ENCODE results near the gene CA10. TPM values are rescaled to one million over a fixed set of nuclear protein-coding genes. Genes with fewer than 3 reads are reported as not detected.

The CA10 gene
- polyA plus RNA-seq, 1 donor (not counting 4 experiments of a cell fraction or from before 2014, with no cell fraction given), result 2.9 TPM

DNA sequence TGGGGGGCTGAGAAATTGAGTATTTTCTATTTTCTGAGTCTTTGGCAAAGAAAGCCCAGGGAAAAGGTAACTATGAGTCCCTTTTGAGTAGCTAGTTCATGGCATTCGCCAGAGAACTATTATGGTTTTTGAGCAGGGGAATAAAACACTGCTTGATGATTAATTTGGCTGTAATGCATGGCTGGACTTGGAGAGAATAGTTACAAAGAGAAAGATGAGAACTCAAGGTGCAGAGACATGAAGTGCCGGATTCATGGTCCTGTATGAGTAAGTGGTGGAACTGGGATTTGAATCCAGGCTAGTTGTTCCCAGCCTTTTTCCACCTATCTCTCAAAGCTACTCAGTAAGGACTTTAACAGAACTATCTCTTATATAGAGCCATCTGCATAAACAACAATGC, 266.6 kb downstream of the CA10 start:
- H4K20me1 ChIP-seq (ENCODE audit: control insufficient read depth, extremely low read depth, insufficient read depth, low read length), result no peaks in the 10 kb centered on the region
- DNase-seq (ENCODE audit: low read depth, low spot score) (no peak), FAIRE-seq (no peak)
- no peak overlapping the region for H2AFZ ChIP-seq (ENCODE audit: control insufficient read depth, low read length)
- H3K9me3 ChIP-seq (ENCODE audit: control insufficient read depth, low read depth, low read length), result no peaks in the 10 kb centered on the region
- H3K27me3 ChIP-seq (ENCODE audit: control insufficient read depth, extremely low read depth, insufficient read depth, low read length), result no peaks in the 10 kb centered on the region
- dilution Hi-C loops (cut with MboI; ENCODE audit: extremely low pct_ligation_motif_present, low sequenced_read_pairs), result no loop called here
- H3K79me2 ChIP-seq (ENCODE audit: control insufficient read depth, insufficient read depth, low read length), result no peaks in the 10 kb centered on the region
- no peaks in the 10 kb centered on the region for H3K4me1 ChIP-seq (ENCODE audit: control insufficient read depth, extremely low read depth, insufficient read depth, low read length)
- TF ChIP-seq, protein P1, sequence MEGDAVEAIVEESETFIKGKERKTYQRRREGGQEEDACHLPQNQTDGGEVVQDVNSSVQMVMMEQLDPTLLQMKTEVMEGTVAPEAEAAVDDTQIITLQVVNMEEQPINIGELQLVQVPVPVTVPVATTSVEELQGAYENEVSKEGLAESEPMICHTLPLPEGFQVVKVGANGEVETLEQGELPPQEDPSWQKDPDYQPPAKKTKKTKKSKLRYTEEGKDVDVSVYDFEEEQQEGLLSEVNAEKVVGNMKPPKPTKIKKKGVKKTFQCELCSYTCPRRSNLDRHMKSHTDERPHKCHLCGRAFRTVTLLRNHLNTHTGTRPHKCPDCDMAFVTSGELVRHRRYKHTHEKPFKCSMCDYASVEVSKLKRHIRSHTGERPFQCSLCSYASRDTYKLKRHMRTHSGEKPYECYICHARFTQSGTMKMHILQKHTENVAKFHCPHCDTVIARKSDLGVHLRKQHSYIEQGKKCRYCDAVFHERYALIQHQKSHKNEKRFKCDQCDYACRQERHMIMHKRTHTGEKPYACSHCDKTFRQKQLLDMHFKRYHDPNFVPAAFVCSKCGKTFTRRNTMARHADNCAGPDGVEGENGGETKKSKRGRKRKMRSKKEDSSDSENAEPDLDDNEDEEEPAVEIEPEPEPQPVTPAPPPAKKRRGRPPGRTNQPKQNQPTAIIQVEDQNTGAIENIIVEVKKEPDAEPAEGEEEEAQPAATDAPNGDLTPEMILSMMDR (optimal IDR thresholded peaks at IDR 0.05 in 1 of 3, IDR thresholded peaks at IDR 0.05 in 1 of 3, conservative IDR thresholded peaks at IDR 0.05 in 1 of 3; ENCODE audit: extremely low read depth in 1 of 3, insufficient read depth in 2 of 3, low read length in 3 of 3), result no peak
- TF ChIP-seq EZH2 (IDR thresholded peaks at IDR 0.05; ENCODE audit: low read length), result no peak
- H3K4me2 ChIP-seq (ENCODE audit: control insufficient read depth, extremely low read depth, insufficient read depth, low read depth, low read length), result no peak overlapping the region
- H3K9me1 ChIP-seq (ENCODE audit: control insufficient read depth, extremely low read depth, insufficient read depth, low read length), result no peaks in the 10 kb centered on the region
- H3K9ac ChIP-seq (ENCODE audit: control insufficient read depth, extremely low read depth, insufficient read depth, low read length), result no peak overlapping the region
- H3K4me3 ChIP-seq (ENCODE audit: control insufficient read depth in 2 of 3, extremely low read depth in 1 of 3, insufficient read depth in 2 of 3, low read depth in 1 of 3, low read length in 3 of 3), result no peak overlapping the region
- no peaks in the 10 kb centered on the region for H3K36me3 ChIP-seq (ENCODE audit: control insufficient read depth in 2 of 2, extremely low read depth in 1 of 2, insufficient read depth in 2 of 2, low read length in 2 of 2)
- H3K27ac ChIP-seq (ENCODE audit: control insufficient read depth, insufficient read depth, low read length), result no peak overlapping the region

DNA sequence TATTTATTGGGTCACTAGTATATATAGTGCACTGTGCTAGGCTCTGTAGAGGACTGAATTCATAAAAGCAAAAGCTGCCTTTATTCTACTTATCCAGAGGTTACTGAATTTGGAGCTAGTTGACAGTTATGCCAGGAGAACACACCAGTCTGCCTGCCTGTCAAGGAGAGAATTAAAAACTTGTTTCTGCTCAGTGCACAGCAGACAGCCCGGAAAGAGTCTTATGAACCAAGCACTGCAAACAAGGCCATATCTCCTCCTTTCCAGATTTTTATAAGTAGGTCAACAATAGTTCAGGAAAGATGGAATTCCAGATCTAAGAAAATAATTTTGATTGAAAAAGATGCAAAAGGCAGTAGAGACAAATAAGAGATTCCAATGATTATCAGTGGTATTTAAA, 267.8 kb downstream of the CA10 start:
- H3K4me2 ChIP-seq (ENCODE audit: control insufficient read depth, extremely low read depth, insufficient read depth, low read depth, low read length), result no peak overlapping the region
- dilution Hi-C loops (cut with MboI; ENCODE audit: extremely low pct_ligation_motif_present, low sequenced_read_pairs), result no loop called here
- no peak for FAIRE-seq

More for the DNA sequence above, 267.8 kb downstream of the CA10 start:
- H3K9ac ChIP-seq (ENCODE audit: control insufficient read depth, extremely low read depth, insufficient read depth, low read length), result no peak overlapping the region
- H2AFZ ChIP-seq (ENCODE audit: control insufficient read depth, low read length), result no peak overlapping the region
- H3K27ac ChIP-seq (ENCODE audit: control insufficient read depth, insufficient read depth, low read length), result no peak overlapping the region
- no peak for DNase-seq (ENCODE audit: low read depth, low spot score)
- TF ChIP-seq EZH2 (IDR thresholded peaks at IDR 0.05; ENCODE audit: low read length), result no peak
- TF ChIP-seq, protein P1 (optimal IDR thresholded peaks at IDR 0.05 in 1 of 3, IDR thresholded peaks at IDR 0.05 in 1 of 3, conservative IDR thresholded peaks at IDR 0.05 in 1 of 3; ENCODE audit: extremely low read depth in 1 of 3, insufficient read depth in 2 of 3, low read length in 3 of 3), result no peak
- H3K4me1 ChIP-seq (ENCODE audit: control insufficient read depth, extremely low read depth, insufficient read depth, low read length), result no peaks in the 10 kb centered on the region
- no peaks in the 10 kb centered on the region for H3K9me3 ChIP-seq (ENCODE audit: control insufficient read depth, low read depth, low read length)
- H3K4me3 ChIP-seq (ENCODE audit: control insufficient read depth in 2 of 3, extremely low read depth in 1 of 3, insufficient read depth in 2 of 3, low read depth in 1 of 3, low read length in 3 of 3), result no peak overlapping the region
- H4K20me1 ChIP-seq (ENCODE audit: control insufficient read depth, extremely low read depth, insufficient read depth, low read length), result no peaks in the 10 kb centered on the region
- no peaks in the 10 kb centered on the region for H3K79me2 ChIP-seq (ENCODE audit: control insufficient read depth, insufficient read depth, low read length)
- H3K36me3 ChIP-seq (ENCODE audit: control insufficient read depth in 2 of 2, extremely low read depth in 1 of 2, insufficient read depth in 2 of 2, low read length in 2 of 2), result no peaks in the 10 kb centered on the region
- H3K27me3 ChIP-seq (ENCODE audit: control insufficient read depth, extremely low read depth, insufficient read depth, low read length), result no peaks in the 10 kb centered on the region
- no peaks in the 10 kb centered on the region for H3K9me1 ChIP-seq (ENCODE audit: control insufficient read depth, extremely low read depth, insufficient read depth, low read length)

Data from keratinocyte (primary cell).